K562 (cell line): ENCODE measurements around the gene PDCD11. TPM values are rescaled to one million over a fixed set of nuclear protein-coding genes. Genes with fewer than 3 reads are reported as not detected.
A peak's percentile ranks its signal among the peaks of the same experiment; 100 is the strongest.

Experiments
- ARID2 ChIP-seq: fragments of 450-650 bp; IDR thresholded peaks from 2 replicates; pipeline ENCODE4 v1.6.1; 2017; ENCODE audit warnings: antibody characterized with exemption, mild to moderate bottlenecking
- EGR1 ChIP-seq: fragments of 450-650 bp; conservative IDR thresholded peaks from 2 replicates; pipeline ENCODE4 v1.6.1; 2017; ENCODE audit warnings: mild to moderate bottlenecking
- JUND ChIP-seq, 2 experiments: IDR thresholded peaks; 2 replicates in 1 of 2; 3 replicates in 1 of 2; pipeline ENCODE4 v1.6.1; 2011; ENCODE audit warnings: borderline replicate concordance in 2 of 2, low read depth in 2 of 2, low read length in 2 of 2, improper control_type of control experiment in 1 of 2, missing biosample characterization in 1 of 2, missing genetic modification characterization in 1 of 2, missing genetic modification reagents in 1 of 2
- MEIS2 ChIP-seq: fragments of 450-650 bp; IDR thresholded peaks from 2 replicates; pipeline ENCODE4 v1.6.1; 2014; ENCODE audit warnings: mild to moderate bottlenecking; ENCODE audit not compliant: partially characterized antibody
- MYC ChIP-seq, 2 experiments: fragments of 250-450 bp in 1 of 2; sonication (Bioruptor Pico) in 1 of 2; IDR thresholded peaks; 2 replicates each; pipeline versions ENCODE4 v1.5.1 to v1.6.1; 2012 to 2021; ENCODE audit warnings: low read depth in 2 of 2, borderline replicate concordance in 1 of 2, improper control_type of control experiment in 1 of 2, low read length in 1 of 2, mild to moderate bottlenecking in 1 of 2, moderate library complexity in 1 of 2
- RBBP5 ChIP-seq: fragments of 200-600 bp; sonication (generic); IDR thresholded peaks from 2 replicates; pipeline ENCODE4 v1.6.1; 2012; ENCODE audit warnings: borderline replicate concordance, mild to moderate bottlenecking, low read length, control low read depth, inconsistent platforms; ENCODE audit not compliant: insufficient read depth, poor library complexity, severe bottlenecking
- SMARCB1 ChIP-seq: IDR thresholded peaks from 2 replicates; pipeline ENCODE4 v1.6.1; 2011; ENCODE audit warnings: improper control_type of control experiment, low read depth; ENCODE audit not compliant: insufficient read length
- TAF1 ChIP-seq: IDR thresholded peaks from 2 replicates; pipeline ENCODE4 v1.6.1; 2011; ENCODE audit warnings: mild to moderate bottlenecking, low read length, moderate library complexity; ENCODE audit not compliant: insufficient read depth, control insufficient read depth, severe bottlenecking; ENCODE audit errors: extremely low read depth
- ZBTB11 ChIP-seq, 3 experiments: fragments of 200-800 bp in 1 of 3; fragments of 250-450 bp in 1 of 3; fragments of 450-650 bp in 1 of 3; sonication (Bioruptor Pico) in 1 of 3; sonication (Bioruptor generic) in 1 of 3; formaldehyde crosslinking in 1 of 3; IDR thresholded peaks; 2 replicates each; pipeline versions ENCODE4 v1.6.1 to v1.8.0; 2016 to 2022; ENCODE audit warnings: mild to moderate bottlenecking in 2 of 3, missing genetic modification characterization in 2 of 3, missing compliant biosample characterization in 1 of 3, moderate library complexity in 1 of 3
- ZNF263 ChIP-seq: sonication (generic); formaldehyde crosslinking; IDR thresholded peaks from 2 replicates; pipeline ENCODE4 v1.8.0; 2022; ENCODE audit warnings: mild to moderate bottlenecking, missing genetic modification reagents, borderline replicate concordance
- polyA plus RNA-seq, 8 experiments: library from polyadenylated mRNA; depleted of rRNA in 4 of 8; stranded (reverse) in 5 of 8; unstranded in 3 of 8; fragments of >200 nt; fragmentation: Nextera tagmentation in 2 of 8; fragmentation: Illumina TruSeq in 1 of 8; extraction: Ambion mirVana in 2 of 8; extraction: Trizol in 1 of 8; gene quantifications; 2 replicates each; pipeline versions ENCODE4 v1.2.1 to v1.2.3, GENCODE V29; 2011 to 2014; ENCODE audit warnings: inconsistent platforms in 1 of 8, missing spikeins in 1 of 8
- total RNA-seq, 7 experiments: library from RNA; depleted of rRNA in 6 of 7; stranded (reverse); fragments of >200 nt in 6 of 7; fragmentation: Illumina TruSeq in 2 of 7; extraction: Trizol in 2 of 7; gene quantifications; 2 replicates each; pipeline versions ENCODE4 v1.2.1 to v1.2.3, GENCODE V29; 2011 to 2021; ENCODE audit warnings: low replicate concordance in 1 of 7
- TF ChIP-seq, protein P1 (sequence below): sonication (generic); formaldehyde crosslinking; IDR thresholded peaks from 2 replicates; pipeline ENCODE4 v1.8.0; 2023; ENCODE audit warnings: mild to moderate bottlenecking, missing genetic modification reagents
- TF ChIP-seq, protein P2 (sequence below): sonication (generic); formaldehyde crosslinking; IDR thresholded peaks from 2 replicates; pipeline ENCODE4 v1.8.0; 2022; ENCODE audit warnings: missing genetic modification reagents, mild to moderate bottlenecking, moderate library complexity, borderline replicate concordance

Gene PDCD11
- total and polyA plus RNA-seq, 9 of the 15 experiments (the other 6 are each of a cell fraction or from before 2014, with no cell fraction given), result 14.8 to 73.8 (median 50.0) TPM

GRCh38 chr10:103350517-103351260, 45.7 kb upstream of the PDCD11 start, which contains the start of gene PCGF6 (continued):
- TF ChIP-seq, protein P1, sequence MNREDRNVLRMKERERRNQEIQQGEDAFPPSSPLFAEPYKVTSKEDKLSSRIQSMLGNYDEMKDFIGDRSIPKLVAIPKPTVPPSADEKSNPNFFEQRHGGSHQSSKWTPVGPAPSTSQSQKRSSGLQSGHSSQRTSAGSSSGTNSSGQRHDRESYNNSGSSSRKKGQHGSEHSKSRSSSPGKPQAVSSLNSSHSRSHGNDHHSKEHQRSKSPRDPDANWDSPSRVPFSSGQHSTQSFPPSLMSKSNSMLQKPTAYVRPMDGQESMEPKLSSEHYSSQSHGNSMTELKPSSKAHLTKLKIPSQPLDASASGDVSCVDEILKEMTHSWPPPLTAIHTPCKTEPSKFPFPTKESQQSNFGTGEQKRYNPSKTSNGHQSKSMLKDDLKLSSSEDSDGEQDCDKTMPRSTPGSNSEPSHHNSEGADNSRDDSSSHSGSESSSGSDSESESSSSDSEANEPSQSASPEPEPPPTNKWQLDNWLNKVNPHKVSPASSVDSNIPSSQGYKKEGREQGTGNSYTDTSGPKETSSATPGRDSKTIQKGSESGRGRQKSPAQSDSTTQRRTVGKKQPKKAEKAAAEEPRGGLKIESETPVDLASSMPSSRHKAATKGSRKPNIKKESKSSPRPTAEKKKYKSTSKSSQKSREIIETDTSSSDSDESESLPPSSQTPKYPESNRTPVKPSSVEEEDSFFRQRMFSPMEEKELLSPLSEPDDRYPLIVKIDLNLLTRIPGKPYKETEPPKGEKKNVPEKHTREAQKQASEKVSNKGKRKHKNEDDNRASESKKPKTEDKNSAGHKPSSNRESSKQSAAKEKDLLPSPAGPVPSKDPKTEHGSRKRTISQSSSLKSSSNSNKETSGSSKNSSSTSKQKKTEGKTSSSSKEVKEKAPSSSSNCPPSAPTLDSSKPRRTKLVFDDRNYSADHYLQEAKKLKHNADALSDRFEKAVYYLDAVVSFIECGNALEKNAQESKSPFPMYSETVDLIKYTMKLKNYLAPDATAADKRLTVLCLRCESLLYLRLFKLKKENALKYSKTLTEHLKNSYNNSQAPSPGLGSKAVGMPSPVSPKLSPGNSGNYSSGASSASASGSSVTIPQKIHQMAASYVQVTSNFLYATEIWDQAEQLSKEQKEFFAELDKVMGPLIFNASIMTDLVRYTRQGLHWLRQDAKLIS (CRISPR knock-in tag), result peak; percentile 78; the same call in 1 of the 2 replicates
- TF ChIP-seq TAF1 (peak; percentile 69), MEIS2 (peak; percentile 62), MYC (IDR thresholded peaks at IDR 0.05; ENCODE audit: low read depth, low read length) (peak; percentile 48; the same call in 1 of the 2 replicates), MYC (CRISPR knock-in tag; IDR thresholded peaks at IDR 0.05; ENCODE audit: borderline replicate concordance, low read depth) (no peak), JUND (IDR thresholded peaks at IDR 0.05; ENCODE audit: borderline replicate concordance, low read depth, low read length) (no peak), JUND (tag; IDR thresholded peaks at IDR 0.05; ENCODE audit: borderline replicate concordance, low read depth, low read length) (no peak), ZBTB11 (CRISPR knock-in tag; IDR thresholded peaks at IDR 0.05) (0 out of 6 replicates have a peak, but pooled peaks of 1 of the 3 experiments have one; percentile 22), RBBP5 (peak; percentile 63), ARID2 (no peak), ZNF263 (peak; percentile 69), EGR1 (peak; percentile 36), SMARCB1 (no peak)
- TF ChIP-seq, protein P2, sequence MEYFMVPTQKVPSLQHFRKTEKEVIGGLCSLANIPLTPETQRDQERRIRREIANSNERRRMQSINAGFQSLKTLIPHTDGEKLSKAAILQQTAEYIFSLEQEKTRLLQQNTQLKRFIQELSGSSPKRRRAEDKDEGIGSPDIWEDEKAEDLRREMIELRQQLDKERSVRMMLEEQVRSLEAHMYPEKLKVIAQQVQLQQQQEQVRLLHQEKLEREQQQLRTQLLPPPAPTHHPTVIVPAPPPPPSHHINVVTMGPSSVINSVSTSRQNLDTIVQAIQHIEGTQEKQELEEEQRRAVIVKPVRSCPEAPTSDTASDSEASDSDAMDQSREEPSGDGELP (CRISPR knock-in tag), result peak; percentile 59; the same call in 1 of the 2 replicates
